K562 (cell line): ENCODE data around the gene MAP2K3. TPM values are rescaled to one million over a fixed set of nuclear protein-coding genes. Genes with fewer than 3 reads are reported as not detected.

Source experiments
- ARID1B ChIP-seq: fragments of 450-650 bp; IDR thresholded peaks from 2 replicates; pipeline ENCODE4 v1.6.1; 2016; ENCODE audit warnings: antibody characterized with exemption, mild to moderate bottlenecking, inconsistent platforms
- CBFA2T3 ChIP-seq: fragments of 450-650 bp; IDR thresholded peaks from 2 replicates; pipeline ENCODE4 v1.6.1; 2017
- ELF4 ChIP-seq: fragments of 450-650 bp; formaldehyde crosslinking; IDR thresholded peaks from 2 replicates; pipeline ENCODE4 v1.4.0; 2022; ENCODE audit warnings: missing genetic modification characterization
- ESRRB ChIP-seq: fragments of 250-450 bp; sonication (Bioruptor Pico); IDR thresholded peaks from 2 replicates; pipeline ENCODE4 v1.5.0; 2020; ENCODE audit warnings: mild to moderate bottlenecking, moderate library complexity, borderline replicate concordance
- HMG20B ChIP-seq: fragments of 250-450 bp; sonication (Bioruptor Pico); IDR thresholded peaks from 2 replicates; pipeline ENCODE4 v1.5.0; 2021; ENCODE audit warnings: mild to moderate bottlenecking
- KAT2B ChIP-seq: IDR thresholded peaks from one replicate; pipeline ENCODE4 v1.6.1; 2012; ENCODE audit warnings: low read depth, mild to moderate bottlenecking, control low read depth, inconsistent platforms, low read length, moderate library complexity
- PPARD ChIP-seq: fragments of 250-450 bp; sonication (Bioruptor Pico); IDR thresholded peaks from 2 replicates; pipeline ENCODE4 v1.8.0; 2022; ENCODE audit warnings: inconsistent platforms, mild to moderate bottlenecking, moderate library complexity
- RAD21 ChIP-seq, 2 experiments: fragments of 250-450 bp in 1 of 2; fragments of 450-650 bp in 1 of 2; sonication (Bioruptor Pico) in 1 of 2; formaldehyde crosslinking in 1 of 2; IDR thresholded peaks in 1 of 2; conservative IDR thresholded peaks in 1 of 2; 2 replicates each; pipeline versions ENCODE4 v1.4.0 to v1.8.0; 2020 to 2022; ENCODE audit warnings: mild to moderate bottlenecking in 2 of 2, moderate library complexity in 1 of 2
- SMAD4 ChIP-seq: fragments of 250-450 bp; sonication (Bioruptor Pico); conservative IDR thresholded peaks from 2 replicates; pipeline ENCODE4 v1.8.0; 2021; ENCODE audit warnings: inconsistent platforms, mild to moderate bottlenecking, moderate library complexity
- ZNF146 ChIP-seq: IDR thresholded peaks from one replicate; pipeline ENCODE4 v1.6.1; 2018; ENCODE audit warnings: missing compliant biosample characterization; ENCODE audit not compliant: unreplicated experiment
- ZNF184 ChIP-seq: sonication (generic); formaldehyde crosslinking; IDR thresholded peaks from 2 replicates; pipeline ENCODE4 v1.5.0; 2020; ENCODE audit warnings: missing genetic modification reagents
- ZNF431 ChIP-seq: sonication (generic); formaldehyde crosslinking; IDR thresholded peaks from 2 replicates; pipeline ENCODE4 v1.8.0; 2022; ENCODE audit warnings: mild to moderate bottlenecking, missing genetic modification reagents
- ZNF436 ChIP-seq: fragments of 250-450, 450-650 bp; sonication (Bioruptor Pico); formaldehyde crosslinking; IDR thresholded peaks from 2 replicates; pipeline ENCODE4 v1.7.0; 2020; ENCODE audit warnings: mild to moderate bottlenecking
- ZNF644 ChIP-seq: fragments of 200-800 bp; sonication (Bioruptor generic); IDR thresholded peaks from 2 replicates; pipeline ENCODE4 v1.6.1; 2016; ENCODE audit warnings: low read depth, missing genetic modification characterization, missing compliant biosample characterization
- ZNF76 ChIP-seq: fragments of 250-450 bp; sonication (Bioruptor Pico); IDR thresholded peaks from 2 replicates; pipeline ENCODE4 v1.4.0; 2020; ENCODE audit warnings: mild to moderate bottlenecking, moderate library complexity, borderline replicate concordance
- polyA plus RNA-seq, 8 experiments: library from polyadenylated mRNA; depleted of rRNA in 4 of 8; stranded (reverse) in 5 of 8; unstranded in 3 of 8; fragments of >200 nt; fragmentation: Nextera tagmentation in 2 of 8; fragmentation: Illumina TruSeq in 1 of 8; extraction: Ambion mirVana in 2 of 8; extraction: Trizol in 1 of 8; gene quantifications; 2 replicates each; pipeline versions ENCODE4 v1.2.1 to v1.2.3, GENCODE V29; 2011 to 2014; ENCODE audit warnings: inconsistent platforms in 1 of 8, missing spikeins in 1 of 8
- total RNA-seq, 7 experiments: library from RNA; depleted of rRNA in 6 of 7; stranded (reverse); fragments of >200 nt in 6 of 7; fragmentation: Illumina TruSeq in 2 of 7; extraction: Trizol in 2 of 7; gene quantifications; 2 replicates each; pipeline versions ENCODE4 v1.2.1 to v1.2.3, GENCODE V29; 2011 to 2021; ENCODE audit warnings: low replicate concordance in 1 of 7
- TF ChIP-seq, protein P1 (sequence below): fragments of 450-650 bp; IDR thresholded peaks from 2 replicates; pipeline ENCODE4 v1.6.1; 2016; ENCODE audit warnings: missing biosample characterization, missing genetic modification characterization
- TF ChIP-seq, protein P2 (sequence below): sonication (generic); formaldehyde crosslinking; IDR thresholded peaks from 2 replicates; pipeline ENCODE4 v1.8.1; 2023; ENCODE audit warnings: mild to moderate bottlenecking, missing genetic modification reagents
- TF ChIP-seq, protein P3 (sequence below): sonication (generic); formaldehyde crosslinking; IDR thresholded peaks from 2 replicates; pipeline ENCODE4 v1.8.0; 2023; ENCODE audit warnings: missing genetic modification reagents, mild to moderate bottlenecking, borderline replicate concordance
- TF ChIP-seq, protein P4 (sequence below), 2 experiments: fragments of 450-650 bp in 1 of 2; sonication (generic) in 1 of 2; formaldehyde crosslinking in 1 of 2; IDR thresholded peaks in 1 of 2; conservative IDR thresholded peaks in 1 of 2; 2 replicates each; pipeline versions ENCODE4 v1.6.1 to v1.8.1; 2016 to 2023; ENCODE audit warnings: mild to moderate bottlenecking in 2 of 2, moderate library complexity in 2 of 2, inconsistent platforms in 1 of 2, missing genetic modification reagents in 1 of 2

MAP2K3 gene
- total and polyA plus RNA-seq, 9 of the 15 experiments (the other 6 are each of a cell fraction or from before 2014, with no cell fraction given), result 0.18 to 14.8 (median 3.5) TPM

DNA sequence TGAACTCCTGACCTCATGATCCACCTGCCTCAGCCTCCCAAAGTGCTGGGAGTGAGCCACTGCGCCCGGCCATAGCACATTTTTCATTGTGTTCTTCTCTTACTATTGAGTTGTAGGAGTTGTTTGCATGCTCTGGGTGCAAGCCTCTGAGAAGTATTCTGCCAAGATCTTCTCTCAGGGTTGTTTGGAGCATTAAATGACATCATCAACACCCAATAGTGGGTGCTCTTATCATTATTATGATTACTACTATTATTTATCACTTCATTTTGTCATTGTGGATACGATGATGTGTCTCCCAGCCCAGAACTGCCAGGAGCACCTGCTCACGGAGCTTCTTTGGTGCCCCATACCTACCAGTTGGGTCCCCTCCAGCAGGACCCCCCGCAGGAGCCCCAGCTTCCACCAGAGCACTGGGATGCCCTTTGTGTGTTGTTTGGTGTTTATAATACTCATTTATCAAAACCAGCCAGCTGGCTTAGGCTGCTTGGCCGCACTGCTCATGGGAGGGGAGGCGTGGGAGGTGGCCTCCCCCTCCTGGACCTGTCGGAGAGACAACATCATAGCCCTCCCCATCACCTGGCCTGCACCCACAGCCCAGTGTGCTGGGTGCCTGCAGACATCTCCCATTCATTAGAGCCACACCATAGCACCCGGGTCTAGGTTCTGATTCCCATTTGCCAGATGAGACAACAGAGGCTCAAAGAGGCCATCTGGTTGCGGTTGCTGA, 12.9 kb upstream of the MAP2K3 start (continued):
- TF ChIP-seq ZNF146 (CRISPR knock-in tag) (no peak), KAT2B (no peak), SMAD4 (no peak), ZNF436 (CRISPR knock-in tag) (no peak), PPARD (CRISPR knock-in tag) (no peak), RAD21 (CRISPR knock-in tag; conservative IDR thresholded peaks at IDR 0.05 in 1 of 2, IDR thresholded peaks at IDR 0.05 in 1 of 2) (no peak), CBFA2T3 (peak; percentile 59), ZNF644 (no peak), ESRRB (CRISPR knock-in tag) (no peak), ZNF184 (CRISPR knock-in tag) (no peak), HMG20B (CRISPR knock-in tag) (no peak), ZNF76 (CRISPR knock-in tag) (no peak), ZNF431 (CRISPR knock-in tag) (no peak), ARID1B (0 out of 2 replicates have a peak, but pooled peaks have one; percentile 19), ELF4 (CRISPR knock-in tag) (no peak)
- TF ChIP-seq, protein P1, sequence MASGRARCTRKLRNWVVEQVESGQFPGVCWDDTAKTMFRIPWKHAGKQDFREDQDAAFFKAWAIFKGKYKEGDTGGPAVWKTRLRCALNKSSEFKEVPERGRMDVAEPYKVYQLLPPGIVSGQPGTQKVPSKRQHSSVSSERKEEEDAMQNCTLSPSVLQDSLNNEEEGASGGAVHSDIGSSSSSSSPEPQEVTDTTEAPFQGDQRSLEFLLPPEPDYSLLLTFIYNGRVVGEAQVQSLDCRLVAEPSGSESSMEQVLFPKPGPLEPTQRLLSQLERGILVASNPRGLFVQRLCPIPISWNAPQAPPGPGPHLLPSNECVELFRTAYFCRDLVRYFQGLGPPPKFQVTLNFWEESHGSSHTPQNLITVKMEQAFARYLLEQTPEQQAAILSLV (tag), result no peak
- TF ChIP-seq, protein P2, sequence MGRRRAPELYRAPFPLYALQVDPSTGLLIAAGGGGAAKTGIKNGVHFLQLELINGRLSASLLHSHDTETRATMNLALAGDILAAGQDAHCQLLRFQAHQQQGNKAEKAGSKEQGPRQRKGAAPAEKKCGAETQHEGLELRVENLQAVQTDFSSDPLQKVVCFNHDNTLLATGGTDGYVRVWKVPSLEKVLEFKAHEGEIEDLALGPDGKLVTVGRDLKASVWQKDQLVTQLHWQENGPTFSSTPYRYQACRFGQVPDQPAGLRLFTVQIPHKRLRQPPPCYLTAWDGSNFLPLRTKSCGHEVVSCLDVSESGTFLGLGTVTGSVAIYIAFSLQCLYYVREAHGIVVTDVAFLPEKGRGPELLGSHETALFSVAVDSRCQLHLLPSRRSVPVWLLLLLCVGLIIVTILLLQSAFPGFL (CRISPR knock-in tag), result no peak
- TF ChIP-seq, protein P3, sequence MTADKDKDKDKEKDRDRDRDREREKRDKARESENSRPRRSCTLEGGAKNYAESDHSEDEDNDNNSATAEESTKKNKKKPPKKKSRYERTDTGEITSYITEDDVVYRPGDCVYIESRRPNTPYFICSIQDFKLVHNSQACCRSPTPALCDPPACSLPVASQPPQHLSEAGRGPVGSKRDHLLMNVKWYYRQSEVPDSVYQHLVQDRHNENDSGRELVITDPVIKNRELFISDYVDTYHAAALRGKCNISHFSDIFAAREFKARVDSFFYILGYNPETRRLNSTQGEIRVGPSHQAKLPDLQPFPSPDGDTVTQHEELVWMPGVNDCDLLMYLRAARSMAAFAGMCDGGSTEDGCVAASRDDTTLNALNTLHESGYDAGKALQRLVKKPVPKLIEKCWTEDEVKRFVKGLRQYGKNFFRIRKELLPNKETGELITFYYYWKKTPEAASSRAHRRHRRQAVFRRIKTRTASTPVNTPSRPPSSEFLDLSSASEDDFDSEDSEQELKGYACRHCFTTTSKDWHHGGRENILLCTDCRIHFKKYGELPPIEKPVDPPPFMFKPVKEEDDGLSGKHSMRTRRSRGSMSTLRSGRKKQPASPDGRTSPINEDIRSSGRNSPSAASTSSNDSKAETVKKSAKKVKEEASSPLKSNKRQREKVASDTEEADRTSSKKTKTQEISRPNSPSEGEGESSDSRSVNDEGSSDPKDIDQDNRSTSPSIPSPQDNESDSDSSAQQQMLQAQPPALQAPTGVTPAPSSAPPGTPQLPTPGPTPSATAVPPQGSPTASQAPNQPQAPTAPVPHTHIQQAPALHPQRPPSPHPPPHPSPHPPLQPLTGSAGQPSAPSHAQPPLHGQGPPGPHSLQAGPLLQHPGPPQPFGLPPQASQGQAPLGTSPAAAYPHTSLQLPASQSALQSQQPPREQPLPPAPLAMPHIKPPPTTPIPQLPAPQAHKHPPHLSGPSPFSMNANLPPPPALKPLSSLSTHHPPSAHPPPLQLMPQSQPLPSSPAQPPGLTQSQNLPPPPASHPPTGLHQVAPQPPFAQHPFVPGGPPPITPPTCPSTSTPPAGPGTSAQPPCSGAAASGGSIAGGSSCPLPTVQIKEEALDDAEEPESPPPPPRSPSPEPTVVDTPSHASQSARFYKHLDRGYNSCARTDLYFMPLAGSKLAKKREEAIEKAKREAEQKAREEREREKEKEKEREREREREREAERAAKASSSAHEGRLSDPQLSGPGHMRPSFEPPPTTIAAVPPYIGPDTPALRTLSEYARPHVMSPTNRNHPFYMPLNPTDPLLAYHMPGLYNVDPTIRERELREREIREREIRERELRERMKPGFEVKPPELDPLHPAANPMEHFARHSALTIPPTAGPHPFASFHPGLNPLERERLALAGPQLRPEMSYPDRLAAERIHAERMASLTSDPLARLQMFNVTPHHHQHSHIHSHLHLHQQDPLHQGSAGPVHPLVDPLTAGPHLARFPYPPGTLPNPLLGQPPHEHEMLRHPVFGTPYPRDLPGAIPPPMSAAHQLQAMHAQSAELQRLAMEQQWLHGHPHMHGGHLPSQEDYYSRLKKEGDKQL, result no peak
- TF ChIP-seq, protein P4, sequence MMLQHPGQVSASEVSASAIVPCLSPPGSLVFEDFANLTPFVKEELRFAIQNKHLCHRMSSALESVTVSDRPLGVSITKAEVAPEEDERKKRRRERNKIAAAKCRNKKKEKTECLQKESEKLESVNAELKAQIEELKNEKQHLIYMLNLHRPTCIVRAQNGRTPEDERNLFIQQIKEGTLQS (IDR thresholded peaks at IDR 0.05), result peak; percentile 37; the same call in 1 of the 2 replicates
- TF ChIP-seq, protein P4 (CRISPR knock-in tag; conservative IDR thresholded peaks at IDR 0.05), result no peak
